Mesothelial cell of epicardium (in vitro differentiated cells): ENCODE measurements around the gene IFIT5. TPM values are rescaled to one million over a fixed set of nuclear protein-coding genes. Genes with fewer than 3 reads are reported as not detected.

Source experiments
- DNase-seq, 2 experiments: peaks; one replicate each; pipeline ENCODE4 v3.0.0; 2021; ENCODE audit warnings: low spot score in 2 of 2; ENCODE audit not compliant: unreplicated experiment in 2 of 2
- H3K27ac Mint-ChIP-seq: 2 replicates; pipeline ENCODE4 v1.8.0; 2021; ENCODE audit warnings: mixed read lengths
- H3K27me3 Mint-ChIP-seq: 2 replicates; pipeline ENCODE4 v1.8.0; 2021; ENCODE audit warnings: low read depth, mixed read lengths
- H3K36me3 Mint-ChIP-seq: 2 replicates; pipeline ENCODE4 v1.8.0; 2021; ENCODE audit warnings: mixed read lengths
- H3K4me1 Mint-ChIP-seq: 2 replicates; pipeline ENCODE4 v1.8.0; 2021; ENCODE audit warnings: mixed read lengths
- H3K4me3 Mint-ChIP-seq: 2 replicates; pipeline ENCODE4 v1.8.0; 2021; ENCODE audit warnings: mild to moderate bottlenecking, moderate library complexity, mixed read lengths
- H3K9me3 Mint-ChIP-seq: 2 replicates; pipeline ENCODE4 v1.8.0; 2021; ENCODE audit warnings: mixed read lengths
- CTCF ChIP-seq: fragments of 200-600 bp; sonication (generic); IDR thresholded peaks from one replicate; pipeline ENCODE4 v1.5.0; 2021; ENCODE audit warnings: antibody characterized with exemption; ENCODE audit not compliant: unreplicated experiment
- total RNA-seq: library from RNA; stranded (reverse); gene quantifications from 3 replicates; pipeline ENCODE4 v1.2.1, GENCODE V29; 2021

Gene IFIT5
- total RNA-seq, 1 donor from 2014 or later, result 20.5 TPM

GRCh38 chr10:89391907-89392756, 22.2 kb upstream of the IFIT5 start, which contains the start of gene IFIT1:
Gene IFIT1 (plus strand): TSS chr10:89392623. CDS start chr10:89392713, 90 bp downstream.
- Mint-ChIP-seq H3K36me3 (peaks cover 14% of the 10 kb centered on the region), H3K27me3 (no peaks in the 10 kb centered on the region), H3K4me3 (peak within 1 kb of the TSS; percentile 74), H3K4me1 (peaks cover 31% of the 10 kb centered on the region), H3K27ac (peak within 1 kb of the TSS; percentile 98), H3K9me3 (peaks cover 8% of the 10 kb centered on the region)
- DNase-seq, result no peak
- no peak for TF ChIP-seq CTCF

GRCh38 chr10:89392974-89393373, 21.4 kb upstream of the IFIT5 start:
- Mint-ChIP-seq H3K27me3 (no peaks in the 10 kb centered on the region), H3K4me3 (peak overlapping the region; percentile 74), H3K4me1 (peaks cover 31% of the 10 kb centered on the region), H3K9me3 (peaks cover 11% of the 10 kb centered on the region), H3K36me3 (peaks cover 18% of the 10 kb centered on the region), H3K27ac (peak overlapping the region; percentile 98)
- TF ChIP-seq CTCF, result no peak
- no peak for DNase-seq

GRCh38 chr10:89393898-89394297, 20.5 kb upstream of the IFIT5 start:
- Mint-ChIP-seq H3K27ac (no peak overlapping the region), H3K4me1 (peaks cover 31% of the 10 kb centered on the region)
- no peak for TF ChIP-seq CTCF

GRCh38 chr10:89395141-89395540, 19.2 kb upstream of the IFIT5 start:
- Mint-ChIP-seq H3K4me1 (peaks cover 31% of the 10 kb centered on the region), H3K27ac (no peak overlapping the region), H3K9me3 (peaks cover 31% of the 10 kb centered on the region), H3K4me3 (peak overlapping the region; percentile 56), H3K36me3 (peaks cover 39% of the 10 kb centered on the region), H3K27me3 (no peaks in the 10 kb centered on the region)
- no peak for TF ChIP-seq CTCF
- DNase-seq, result no peak

More at GRCh38 chr10:89393898-89394297, 20.5 kb upstream of the IFIT5 start:
- Mint-ChIP-seq H3K27me3 (no peaks in the 10 kb centered on the region), H3K36me3 (peaks cover 27% of the 10 kb centered on the region), H3K4me3 (peak overlapping the region; percentile 74), H3K9me3 (peaks cover 18% of the 10 kb centered on the region)
- DNase-seq, result no peak

GRCh38 chr10:89398003-89398749, 16.2 kb upstream of the IFIT5 start:
- no peak overlapping the region for H3K4me3 Mint-ChIP-seq
- no peak for DNase-seq
- H3K27ac Mint-ChIP-seq, result no peak overlapping the region
- peaks cover 65% of the 10 kb centered on the region for H3K36me3 Mint-ChIP-seq
- no peaks in the 10 kb centered on the region for H3K27me3 Mint-ChIP-seq
- H3K9me3 Mint-ChIP-seq, result peaks cover 41% of the 10 kb centered on the region
- no peak for TF ChIP-seq CTCF
- peaks cover 18% of the 10 kb centered on the region for H3K4me1 Mint-ChIP-seq
